OCI-LY7 (cell line): ENCODE results near the gene BTBD9.

Experiments
- EZH2phosphoT487 ChIP-seq: fragments of 200-600 bp; sonication (generic); IDR thresholded peaks from 2 replicates; pipeline ENCODE4 v1.6.1; 2018; ENCODE audit warnings: low read depth, borderline replicate concordance, mild to moderate bottlenecking, mixed run types, antibody characterized with exemption, low read length, moderate library complexity, mixed read lengths
- TF ChIP-seq, protein P1 (sequence below): fragments of 200-600 bp; sonication (generic); conservative IDR thresholded peaks from 2 replicates; pipeline ENCODE4 v1.5.1; 2014; ENCODE audit warnings: mild to moderate bottlenecking, antibody characterized with exemption, low read length, moderate library complexity, mixed read lengths

DNA sequence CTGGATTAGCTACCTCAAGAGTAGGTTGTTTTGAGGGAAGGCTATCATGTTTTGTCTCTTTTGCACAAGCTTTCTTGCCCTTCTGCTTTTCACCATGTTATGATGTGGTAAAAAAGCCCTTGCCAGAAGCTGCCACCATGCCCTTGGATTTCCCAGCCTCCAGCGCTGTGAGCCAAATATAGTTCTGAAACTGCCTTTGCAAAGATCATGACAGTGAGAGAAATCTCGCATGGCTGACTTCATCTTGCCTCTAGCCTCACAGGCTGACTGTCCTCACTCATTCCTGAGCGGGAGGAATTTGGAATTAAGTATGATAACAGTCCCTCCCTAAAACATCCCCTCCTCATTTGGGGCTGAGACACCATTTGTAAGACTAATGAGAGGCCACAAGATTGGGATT, 207.7 kb downstream of the BTBD9 start:
- TF ChIP-seq, protein P1, sequence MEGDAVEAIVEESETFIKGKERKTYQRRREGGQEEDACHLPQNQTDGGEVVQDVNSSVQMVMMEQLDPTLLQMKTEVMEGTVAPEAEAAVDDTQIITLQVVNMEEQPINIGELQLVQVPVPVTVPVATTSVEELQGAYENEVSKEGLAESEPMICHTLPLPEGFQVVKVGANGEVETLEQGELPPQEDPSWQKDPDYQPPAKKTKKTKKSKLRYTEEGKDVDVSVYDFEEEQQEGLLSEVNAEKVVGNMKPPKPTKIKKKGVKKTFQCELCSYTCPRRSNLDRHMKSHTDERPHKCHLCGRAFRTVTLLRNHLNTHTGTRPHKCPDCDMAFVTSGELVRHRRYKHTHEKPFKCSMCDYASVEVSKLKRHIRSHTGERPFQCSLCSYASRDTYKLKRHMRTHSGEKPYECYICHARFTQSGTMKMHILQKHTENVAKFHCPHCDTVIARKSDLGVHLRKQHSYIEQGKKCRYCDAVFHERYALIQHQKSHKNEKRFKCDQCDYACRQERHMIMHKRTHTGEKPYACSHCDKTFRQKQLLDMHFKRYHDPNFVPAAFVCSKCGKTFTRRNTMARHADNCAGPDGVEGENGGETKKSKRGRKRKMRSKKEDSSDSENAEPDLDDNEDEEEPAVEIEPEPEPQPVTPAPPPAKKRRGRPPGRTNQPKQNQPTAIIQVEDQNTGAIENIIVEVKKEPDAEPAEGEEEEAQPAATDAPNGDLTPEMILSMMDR, result no peak
- no peak for TF ChIP-seq EZH2phosphoT487
